H1 (cell line): ENCODE results near the gene CEP85L. TPM values are rescaled to one million over a fixed set of nuclear protein-coding genes. Genes with fewer than 3 reads are reported as not detected.
A peak's percentile ranks its signal among the peaks of the same experiment; 100 is the strongest.

Experiments
- CTCF ChIA-PET: fragments of 300-600 bp; sonication (Branson Sonifier 250); formaldehyde crosslinking; loops from one replicate; lab custom pipeline; 2021; ENCODE audit not compliant: partially characterized antibody; lab: Charles Lee
- POLR2A ChIA-PET: fragments of 300-600 bp; sonication (Branson Sonifier 250); formaldehyde crosslinking; loops from one replicate; lab custom pipeline; 2021; ENCODE audit warnings: inconsistent platforms; ENCODE audit not compliant: partially characterized antibody; lab: Charles Lee
- DNase-seq, 2 experiments: peaks; one replicate each; pipeline versions ENCODE4 v3.0.0 to v3.0.0-alpha.2; 2010 to 2022; ENCODE audit warnings: low spot score in 2 of 2, low read depth in 1 of 2, mixed read lengths in 1 of 2
- FAIRE-seq: peaks from 2 replicates; lab custom pipeline; 2011; peaks lifted over from hg19 to GRCh38; lab: Jason Lieb, UNC
- H2AFZ ChIP-seq: 2 replicates; pipeline ENCODE4 v1.8.1; 2012; ENCODE audit warnings: low read length, inconsistent platforms
- H2AK5ac ChIP-seq: 2 replicates; pipeline ENCODE4 v1.6.1; 2013; ENCODE audit warnings: low read depth, low read length
- H2BK120ac ChIP-seq: replicated peaks from 2 replicates; pipeline ENCODE3; 2013; ENCODE audit warnings: low read depth, low read length, inconsistent platforms
- H2BK12ac ChIP-seq: 2 replicates; pipeline ENCODE4 v1.6.1; 2013; ENCODE audit warnings: low read depth, low read length
- H2BK15ac ChIP-seq: 2 replicates; pipeline ENCODE4 v1.6.1; 2013; ENCODE audit warnings: low read length
- H2BK20ac ChIP-seq: 2 replicates; pipeline ENCODE4 v1.6.1; 2013; ENCODE audit warnings: low read length
- H2BK5ac ChIP-seq: 2 replicates; pipeline ENCODE4 v1.6.1; 2013; ENCODE audit warnings: low read depth, low read length
- H3K14ac ChIP-seq: 2 replicates; pipeline ENCODE4 v1.6.1; 2013; ENCODE audit warnings: inconsistent platforms; ENCODE audit not compliant: insufficient read length
- H3K18ac ChIP-seq: 2 replicates; pipeline ENCODE4 v1.6.1; 2013; ENCODE audit warnings: low read length; ENCODE audit errors: extremely low read depth
- H3K23ac ChIP-seq: 2 replicates; pipeline ENCODE4 v1.6.1; 2013; ENCODE audit warnings: inconsistent platforms; ENCODE audit not compliant: insufficient read length
- H3K23me2 ChIP-seq: 2 replicates; pipeline ENCODE4 v1.6.1; 2013; ENCODE audit warnings: low read depth, low read length
- H3K27ac ChIP-seq: 2 replicates; pipeline ENCODE4 v1.6.1; 2011; ENCODE audit warnings: low read depth, low read length, inconsistent platforms
- H3K27me3 ChIP-seq, 4 experiments: replicated peaks in 1 of 4; 1 replicate in 1 of 4; 2 replicates in 3 of 4; pipeline versions ENCODE4 v1.6.1 to v1.8.1; 2011 to 2013; ENCODE audit warnings: low read length in 3 of 4, mild to moderate bottlenecking in 3 of 4, inconsistent platforms in 2 of 4, mixed read lengths in 2 of 4, moderate library complexity in 1 of 4; ENCODE audit not compliant: control insufficient read depth in 3 of 4, insufficient read depth in 3 of 4; ENCODE audit errors: extremely low read depth in 1 of 4
- H3K36me3 ChIP-seq, 4 experiments: 2 replicates each; pipeline versions ENCODE4 v1.6.1 to v1.8.1; 2011 to 2013; ENCODE audit warnings: mild to moderate bottlenecking in 4 of 4, low read length in 3 of 4, moderate library complexity in 2 of 4, control low read depth in 1 of 4, inconsistent platforms in 1 of 4; ENCODE audit not compliant: insufficient read depth in 4 of 4, control insufficient read depth in 2 of 4
- H3K4ac ChIP-seq: replicated peaks from 2 replicates; pipeline ENCODE3; 2013; ENCODE audit warnings: low read length, low read depth, mixed read lengths, inconsistent platforms; ENCODE audit not compliant: insufficient read length
- H3K4me1 ChIP-seq, 4 experiments: replicated peaks in 1 of 4; 1 replicate in 1 of 4; 2 replicates in 3 of 4; pipeline versions ENCODE4 v1.6.1 to v1.8.1; 2011 to 2013; ENCODE audit warnings: low read length in 3 of 4, inconsistent platforms in 2 of 4, mixed read lengths in 1 of 4; ENCODE audit not compliant: insufficient read depth in 4 of 4, control insufficient read depth in 3 of 4
- H3K4me2 ChIP-seq, 2 experiments: 2 replicates each; pipeline versions ENCODE4 v1.6.1 to v1.8.1; 2011 to 2013; ENCODE audit warnings: low read depth in 2 of 2, low read length in 2 of 2, control low read depth in 1 of 2, inconsistent platforms in 1 of 2, mild to moderate bottlenecking in 1 of 2; ENCODE audit not compliant: insufficient read depth in 1 of 2
- H3K4me3 ChIP-seq, 4 experiments: fragments of 200-600, 300-600 bp in 1 of 4; sonication (generic), shearing (Covaris generic), sonication (Bioruptor Twin) in 1 of 4; 2 replicates each; pipeline versions ENCODE4 v1.5.1 to v1.8.1; 2011 to 2016; ENCODE audit warnings: low read length in 4 of 4, low read depth in 3 of 4, control low read depth in 2 of 4, inconsistent platforms in 2 of 4, mild to moderate bottlenecking in 2 of 4, mixed read lengths in 1 of 4, moderate library complexity in 1 of 4; ENCODE audit not compliant: insufficient read depth in 2 of 4; ENCODE audit errors: extremely low read depth in 1 of 4
- H3K56ac ChIP-seq: replicated peaks from 2 replicates; pipeline ENCODE3; 2013; ENCODE audit warnings: low read depth, mild to moderate bottlenecking, mixed read lengths, low read length, inconsistent platforms; ENCODE audit not compliant: insufficient read length
- H3K79me1 ChIP-seq: 2 replicates; pipeline ENCODE4 v1.6.1; 2013; ENCODE audit warnings: low read depth, low read length, control low read depth
- H3K79me2 ChIP-seq, 2 experiments: 2 replicates each; pipeline versions ENCODE4 v1.6.1 to v1.8.1; 2012 to 2013; ENCODE audit warnings: low read length in 2 of 2, mild to moderate bottlenecking in 2 of 2, inconsistent platforms in 1 of 2; ENCODE audit not compliant: insufficient read depth in 2 of 2, control insufficient read depth in 1 of 2
- H3K9ac ChIP-seq, 4 experiments: replicated peaks in 1 of 4; 1 replicate in 1 of 4; 2 replicates in 3 of 4; pipeline versions ENCODE4 v1.6.1 to v1.8.1; 2011 to 2013; ENCODE audit warnings: low read depth in 3 of 4, low read length in 3 of 4, control low read depth in 2 of 4, mild to moderate bottlenecking in 2 of 4, moderate library complexity in 2 of 4, inconsistent platforms in 1 of 4; ENCODE audit errors: extremely low read depth in 1 of 4
- H3K9me3 ChIP-seq, 2 experiments: 2 replicates each; pipeline versions ENCODE4 v1.6.1 to v1.8.1; 2012 to 2013; ENCODE audit warnings: mild to moderate bottlenecking in 2 of 2, moderate library complexity in 2 of 2, control low read depth in 1 of 2, inconsistent platforms in 1 of 2, low read depth in 1 of 2, low read length in 1 of 2, mixed read lengths in 1 of 2; ENCODE audit not compliant: insufficient read depth in 2 of 2
- H4K20me1 ChIP-seq, 2 experiments: replicated peaks in 1 of 2; 2 replicates each; pipeline versions ENCODE3 to v1.8.1; 2011 to 2013; ENCODE audit warnings: inconsistent platforms in 2 of 2, low read length in 2 of 2, mild to moderate bottlenecking in 1 of 2; ENCODE audit not compliant: insufficient read depth in 2 of 2, control insufficient read depth in 1 of 2
- H4K5ac ChIP-seq: 2 replicates; pipeline ENCODE4 v1.6.1; 2013; ENCODE audit warnings: low read length, low read depth, mixed read lengths, inconsistent platforms; ENCODE audit not compliant: insufficient read length
- H4K8ac ChIP-seq: 2 replicates; pipeline ENCODE4 v1.8.0; 2013; ENCODE audit warnings: mild to moderate bottlenecking, moderate library complexity, low read length, inconsistent platforms; ENCODE audit not compliant: insufficient read depth; ENCODE audit errors: extremely low read depth
- H4K91ac ChIP-seq: replicated peaks from 2 replicates; pipeline ENCODE3; 2013; ENCODE audit warnings: low read length, mixed read lengths, inconsistent platforms; ENCODE audit not compliant: insufficient read length
- BCL11A ChIP-seq, 2 experiments: IDR thresholded peaks; one replicate each; pipeline ENCODE4 v1.6.1; 2011; ENCODE audit warnings: low read depth in 2 of 2, low read length in 2 of 2, mild to moderate bottlenecking in 2 of 2
- CBX8 ChIP-seq: fragments of 300-800, 300-1000 bp; sonication (generic); IDR thresholded peaks from 2 replicates; pipeline ENCODE4 v1.7.1; 2016; ENCODE audit warnings: low read depth, low read length, borderline replicate concordance
- CHD1 ChIP-seq: IDR thresholded peaks from 2 replicates; pipeline ENCODE4 v1.6.1; 2012; ENCODE audit warnings: low read depth, low read length, improper control_type of control experiment
- CTBP2 ChIP-seq: IDR thresholded peaks from 2 replicates; pipeline ENCODE4 v1.7.0; 2011; ENCODE audit warnings: borderline replicate concordance, mild to moderate bottlenecking, moderate library complexity, mixed read lengths, low read length; ENCODE audit not compliant: insufficient read depth, insufficient read length
- FOSL1 ChIP-seq: IDR thresholded peaks from 2 replicates; pipeline ENCODE4 v1.6.1; 2011; ENCODE audit warnings: mild to moderate bottlenecking, low read depth, low read length, moderate library complexity; ENCODE audit not compliant: insufficient read depth
- HDAC6 ChIP-seq: IDR thresholded peaks from one replicate; pipeline ENCODE4 v1.7.1; 2012; ENCODE audit warnings: low read depth, mild to moderate bottlenecking, inconsistent platforms, low read length, moderate library complexity
- KDM4A ChIP-seq: IDR thresholded peaks from one replicate; pipeline ENCODE4 v1.7.1; 2012; ENCODE audit warnings: low read depth, mild to moderate bottlenecking, moderate library complexity, low read length, inconsistent platforms; ENCODE audit not compliant: severe bottlenecking
- KDM5A ChIP-seq: fragments of 200-600 bp; IDR thresholded peaks from 2 replicates; pipeline ENCODE4 v1.7.1; 2012; ENCODE audit warnings: mild to moderate bottlenecking, low read length, inconsistent platforms, mixed read lengths
- NRF1 ChIP-seq: IDR thresholded peaks from 2 replicates; pipeline ENCODE4 v1.6.1; 2011; ENCODE audit warnings: mild to moderate bottlenecking, low read depth, low read length, improper control_type of control experiment
- POLR2A ChIP-seq, 2 experiments: IDR thresholded peaks; 1 replicate in 1 of 2; 2 replicates in 1 of 2; pipeline ENCODE4 v1.6.1; 2011; ENCODE audit warnings: low read depth in 2 of 2, low read length in 2 of 2, mild to moderate bottlenecking in 2 of 2; ENCODE audit errors: control extremely low read depth in 1 of 2
- POU5F1 ChIP-seq: IDR thresholded peaks from 2 replicates; pipeline ENCODE4 v1.6.1; 2011; ENCODE audit warnings: low read depth, mild to moderate bottlenecking, low read length, moderate library complexity
- RFX5 ChIP-seq: IDR thresholded peaks from 2 replicates; pipeline ENCODE4 v1.6.1; 2011; ENCODE audit warnings: low read depth, low read length, improper control_type of control experiment, borderline replicate concordance
- TAF7 ChIP-seq: optimal IDR thresholded peaks from 2 replicates; pipeline ENCODE3; 2011; ENCODE audit warnings: low read depth, mild to moderate bottlenecking, inconsistent platforms, low read length, moderate library complexity, borderline replicate concordance
- TBP ChIP-seq: IDR thresholded peaks from 2 replicates; pipeline ENCODE4 v1.6.1; 2011; ENCODE audit warnings: low read depth, low read length, improper control_type of control experiment
- TCF12 ChIP-seq: IDR thresholded peaks from 2 replicates; pipeline ENCODE4 v1.6.1; 2011; ENCODE audit warnings: low read depth, mild to moderate bottlenecking, low read length
- WGBS, 2 experiments: shearing (Covaris generic) in 1 of 2; methylation state at CpG; one replicate each; pipeline versions ENCODE4 v1.1.6 to v1.1.7; 2013 to 2015; ENCODE audit warnings: low lambda C conversion rate in 2 of 2, mixed read lengths in 2 of 2, inconsistent platforms in 1 of 2, low coverage in 1 of 2, missing lambda C conversion rate in 1 of 2; ENCODE audit not compliant: insufficient replicate concordance in 2 of 2, insufficient coverage in 1 of 2, insufficient read length in 1 of 2; ENCODE audit errors: extremely low coverage in 1 of 2, missing lambda C conversion rate in 1 of 2; 5-methylcytosine and 5-hydroxymethylcytosine counted together
- polyA plus RNA-seq, 7 experiments: library from polyadenylated mRNA; depleted of rRNA in 3 of 7; stranded (reverse) in 5 of 7; unstranded in 2 of 7; fragments of >200 nt in 5 of 7; fragments of 200-250 nt in 2 of 7; gene quantifications; 1 replicate in 5 of 7; 2 replicates in 1 of 7; 4 replicates in 1 of 7; pipeline versions ENCODE4 v1.2.1 to v1.2.3, GENCODE V29; 2011 to 2013; ENCODE audit warnings: missing spikeins in 2 of 7, mixed read lengths in 2 of 7
- total RNA-seq: library from RNA; stranded (reverse); fragmentation: NEBNext Ultra II Directional; extraction: Animal tissue kit (Norgen Biotek cat#: 25700); gene quantifications from 2 replicates; pipeline ENCODE4 v1.2.1, GENCODE V29; 2021

The CEP85L gene
- total and polyA plus RNA-seq, 2 of the 8 experiments (the other 6 are each of a cell fraction or from before 2014, with no cell fraction given), result 3.2 to 27.6 TPM

- no peak overlapping the region for H4K91ac ChIP-seq
- peaks cover 0 to 48% of the 10 kb centered on the region in 2 experiments; a peak in 2 of 4 replicates for H3K79me2 ChIP-seq
- H3K56ac ChIP-seq, result no peak overlapping the region
- H2BK12ac ChIP-seq, result no peak overlapping the region
- DNase-seq (no peak), FAIRE-seq (peak; percentile 24)
- H2BK15ac ChIP-seq, result no peak overlapping the region
- H3K4me3 ChIP-seq, result no peak overlapping the region
- H3K14ac ChIP-seq, result no peak overlapping the region
- H2BK20ac ChIP-seq, result no peak overlapping the region
- H2AFZ ChIP-seq, result no peak overlapping the region
- no peak overlapping the region for H3K27ac ChIP-seq
- H3K23ac ChIP-seq, result no peak overlapping the region
- no peak overlapping the region for H2BK120ac ChIP-seq
- H3K27me3 ChIP-seq, result peaks cover 0 to 1% (median 0%) of the 10 kb centered on the region in 4 experiments; a peak in 1 of 7 replicates
- POLR2A ChIA-PET, result no interaction called here
- peaks cover 0 to 2% of the 10 kb centered on the region in 2 experiments for H4K20me1 ChIP-seq
- H3K23me2 ChIP-seq, result no peaks in the 10 kb centered on the region
- no peak overlapping the region for H3K18ac ChIP-seq
- H3K4ac ChIP-seq, result no peak overlapping the region
- CTCF ChIA-PET, result interaction anchor here (1.3 to 5.2 kb wide), 3 partner anchors 12 to 156 kb away, joined by 3 to 48 read pairs (median 5); no protein-coding TSS in a partner anchor
- H3K9me3 ChIP-seq, result no peaks in the 10 kb centered on the region
- no peak overlapping the region for H3K4me2 ChIP-seq
- H3K36me3 ChIP-seq, result peaks cover 0 to 4% (median 0%) of the 10 kb centered on the region in 4 experiments; a peak in 1 of 8 replicates
- H4K5ac ChIP-seq, result no peak overlapping the region
- H2BK5ac ChIP-seq, result no peak overlapping the region
- no peak overlapping the region for H3K9ac ChIP-seq
- H4K8ac ChIP-seq, result no peak overlapping the region
- H3K79me1 ChIP-seq, result no peaks in the 10 kb centered on the region
- peaks cover 0 to 7% (median 4%) of the 10 kb centered on the region in 4 experiments; a peak in 4 of 7 replicates for H3K4me1 ChIP-seq
- 88% methylated on average over 3 of the region's 3 CpGs; no CpG with 5 or more reads in 1 of the 2 experiments for WGBS, 2 experiments
- no peak overlapping the region for H2AK5ac ChIP-seq
- no peak for TF ChIP-seq RFX5
- no peak for TF ChIP-seq POLR2A (IDR thresholded peaks at IDR 0.05; ENCODE audit: control extremely low read depth in 1 of 2, low read depth in 2 of 2, low read length in 2 of 2)
- no peak for TF ChIP-seq POU5F1
- no peak for TF ChIP-seq HDAC6
- TF ChIP-seq BCL11A (IDR thresholded peaks at IDR 0.05; ENCODE audit: low read depth in 2 of 2, low read length in 2 of 2), result no peak
- no peak for TF ChIP-seq KDM4A
- no peak for TF ChIP-seq KDM5A
- no peak for TF ChIP-seq CTBP2
- no peak for TF ChIP-seq CHD1
- no peak for TF ChIP-seq TCF12
- TF ChIP-seq NRF1, result no peak
- TF ChIP-seq TBP, result no peak
- TF ChIP-seq TAF7, result no peak
- TF ChIP-seq FOSL1, result no peak
- TF ChIP-seq CBX8, result no peak
These were observed 83.4 kb downstream of the CEP85L start for GRCh38 chr6:118567974-118568373.
